HG03460 (cell line): ENCODE data around the gene PILRA.

Experiments used
- ATAC-seq: cut with Tn5 transposase; IDR thresholded peaks from one replicate; pipeline ENCODE4 v1.9.1; 2021; ENCODE audit not compliant: unreplicated experiment

Gene PILRA

GRCh38 chr7:100407285-100408180 is 34.2 kb downstream of the PILRA start:
- no peak for ATAC-seq

GRCh38 chr7:100411101-100411500 is 37.8 kb downstream of the PILRA start:
- ATAC-seq: no peak

- ATAC-seq: no peak
These were observed 40.1 kb downstream of the PILRA start for GRCh38 chr7:100413346-100413745.

GRCh38 chr7:100413889-100414288 is 40.6 kb downstream of the PILRA start:
- ATAC-seq: no peak

- no peak for ATAC-seq
These were observed 42.2 kb downstream of the PILRA start for GRCh38 chr7:100415448-100415847.

GRCh38 chr7:100418930-100419659 is 45.8 kb downstream of the PILRA start:
- ATAC-seq: no peak

GRCh38 chr7:100419660-100420226 is 46.5 kb downstream of the PILRA start:
- no peak for ATAC-seq

- ATAC-seq: no peak
These were observed 50.0 kb downstream of the PILRA start for GRCh38 chr7:100423315-100423714.

- no peak for ATAC-seq
These were observed 52.1 kb downstream of the PILRA start for GRCh38 chr7:100425347-100425746.

GRCh38 chr7:100426516-100426915 is 53.2 kb downstream of the PILRA start:
- no peak for ATAC-seq

GRCh38 chr7:100427762-100428198 is 54.5 kb downstream of the PILRA start:
- no peak for ATAC-seq

GRCh38 chr7:100428199-100428966 is 55.1 kb downstream of the PILRA start, which contains the start of gene ZCWPW1:
TSS of gene ZCWPW1 (minus strand) at chr7:100428703. CDS start at chr7:100420649, 8,054 bp downstream.
- peak; percentile 46 for ATAC-seq

- peak; percentile 42 for ATAC-seq
These were observed 55.8 kb downstream of the PILRA start for GRCh38 chr7:100428967-100429636.

- ATAC-seq: peak; percentile 35
These were observed 56.6 kb downstream of the PILRA start, which contains the start of gene MEPCE for GRCh38 chr7:100429637-100430492. TSS of gene MEPCE (plus strand) at chr7:100429831. CDS start at chr7:100430019, 188 bp downstream.

GRCh38 chr7:100430493-100431285 is 57.4 kb downstream of the PILRA start:
- no peak for ATAC-seq

- ATAC-seq: no peak
These were observed 58.0 kb downstream of the PILRA start for GRCh38 chr7:100431286-100431735.

- ATAC-seq: no peak
These were observed 58.8 kb downstream of the PILRA start for GRCh38 chr7:100432053-100432452.

- no peak for ATAC-seq
These were observed 59.5 kb downstream of the PILRA start for GRCh38 chr7:100432621-100433275.
